Left lobe of liver (tissue), 2 donors: ENCODE data around the gene GOLGA8Q. TPM values are rescaled to one million over a fixed set of nuclear protein-coding genes. Genes with fewer than 3 reads are reported as not detected.
"Not testable (repeated sequence)": the region's sequence is repeated elsewhere in the genome, so short reads cannot be mapped to it uniquely, and the experiment has no call there.

Source experiments
- ATAC-seq: fragments of 200-7000 bp; cut with Tn5 transposase; one replicate; pipeline ENCODE4 v1.9.1; 2020; ENCODE audit warnings: mild to moderate bottlenecking, moderate library complexity
- DNase-seq: peaks from one replicate; pipeline ENCODE4 v3.0.0-alpha.2; 2020; ENCODE audit warnings: low spot score
- total RNA-seq: library from RNA; stranded (reverse); gene quantifications from one replicate; pipeline ENCODE4 v1.2.1, GENCODE V29; 2021
- donor health status: DM: no; HTN: no; CAD: no; lungs with moderate emphysema.
- donor health status: DM: no; HTN: yes; CAD: no.

Gene GOLGA8Q
- total RNA-seq = 0.53 TPM

DNA sequence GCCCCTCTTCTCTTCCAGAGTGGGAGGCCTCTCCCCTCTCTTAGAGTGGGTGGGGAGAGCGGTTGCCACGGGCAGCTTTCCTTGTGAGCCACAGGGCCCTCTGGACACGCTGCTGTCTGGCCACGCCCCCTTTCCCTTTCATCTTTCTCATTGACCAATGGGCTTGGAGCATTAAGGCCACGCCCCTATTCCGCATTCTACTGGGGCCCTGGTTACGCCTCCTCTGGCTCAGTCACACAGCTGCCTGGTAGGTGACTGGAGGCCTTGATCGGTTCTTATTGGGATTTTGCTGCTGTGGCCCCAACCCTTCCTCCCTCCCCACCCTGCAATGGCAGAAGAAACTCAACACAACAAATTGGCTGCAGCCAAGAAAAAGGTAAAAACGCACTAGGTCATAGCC, at the start of gene GOLGA8Q:
GOLGA8Q (plus strand) TSS at position 301 of the 400 bp plus-strand sequence; CDS start at position 329, 28 bp downstream.
- ATAC-seq, DNase-seq: not testable (repeated sequence)

- ATAC-seq = peak; percentile 53
- DNase-seq = not testable (repeated sequence)
Observed at GRCh38 chr15:30502904-30503781, 48.7 kb upstream of the GOLGA8Q start.

GRCh38 chr15:30504162-30504843, 47.5 kb upstream of the GOLGA8Q start:
- not testable (repeated sequence) for DNase-seq
- ATAC-seq = peak; percentile 62

- ATAC-seq = not testable (repeated sequence)
Observed at GRCh38 chr15:30514545-30514944, 37.3 kb upstream of the GOLGA8Q start.

GRCh38 chr15:30523453-30524243, 28.2 kb upstream of the GOLGA8Q start:
- not testable (repeated sequence) for DNase-seq, ATAC-seq

More at GRCh38 chr15:30514545-30514944, 37.3 kb upstream of the GOLGA8Q start:
- DNase-seq = not testable (repeated sequence)

- DNase-seq, ATAC-seq: not testable (repeated sequence)
Observed at GRCh38 chr15:30525912-30526311, 25.9 kb upstream of the GOLGA8Q start.

GRCh38 chr15:30529049-30529448, 22.8 kb upstream of the GOLGA8Q start:
- ATAC-seq, DNase-seq: not testable (repeated sequence)

- peak; percentile 72 for ATAC-seq
- DNase-seq = not testable (repeated sequence)
Observed at GRCh38 chr15:30566949-30567348, 15.1 kb downstream of the GOLGA8Q start.

GRCh38 chr15:30573012-30573491, 21.2 kb downstream of the GOLGA8Q start:
- DNase-seq = not testable (repeated sequence)
- peak; percentile 79 for ATAC-seq

GRCh38 chr15:30579394-30579970, 27.6 kb downstream of the GOLGA8Q start:
- ATAC-seq, DNase-seq: not testable (repeated sequence)

DNA sequence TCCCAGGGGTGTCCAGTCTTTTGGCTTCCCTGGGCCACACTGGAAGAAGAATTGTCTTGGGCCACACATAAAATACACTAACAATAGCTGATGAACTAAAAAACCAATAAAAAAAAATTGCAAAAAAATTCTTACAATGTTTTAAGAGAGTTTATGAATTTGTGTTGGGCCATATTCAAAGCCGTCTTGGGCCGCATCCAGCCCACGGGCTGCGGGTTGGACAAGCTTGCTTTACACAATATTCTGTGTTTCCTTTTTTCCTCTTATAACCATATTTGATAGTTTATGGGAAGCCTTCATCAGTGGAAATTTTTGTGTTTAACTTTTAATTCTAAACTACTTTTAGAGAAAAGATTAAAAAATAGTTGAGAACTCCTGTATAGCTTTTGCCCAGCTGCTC, 28.9 kb downstream of the GOLGA8Q start:
- DNase-seq, ATAC-seq: not testable (repeated sequence)

DNA sequence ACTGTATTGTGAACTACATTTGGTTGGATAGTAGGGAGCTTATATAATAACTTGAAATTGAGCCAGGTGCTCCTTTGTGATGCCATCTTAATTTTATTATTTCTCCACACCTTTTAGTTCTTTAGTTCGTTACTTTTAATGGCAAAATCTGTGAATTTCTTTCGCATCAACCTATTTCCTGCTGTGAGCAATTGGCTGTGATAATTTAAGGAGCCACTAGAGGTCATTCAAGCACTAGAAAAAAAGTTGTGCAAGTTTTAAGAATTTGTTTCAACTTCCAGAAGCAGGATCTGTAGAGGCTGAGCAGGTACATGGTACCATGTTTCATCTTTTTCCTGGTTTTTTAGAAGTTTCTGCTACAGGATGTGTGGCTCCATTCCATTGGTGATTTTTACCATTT, 47.1 kb downstream of the GOLGA8Q start:
- DNase-seq, ATAC-seq: not testable (repeated sequence)

DNA sequence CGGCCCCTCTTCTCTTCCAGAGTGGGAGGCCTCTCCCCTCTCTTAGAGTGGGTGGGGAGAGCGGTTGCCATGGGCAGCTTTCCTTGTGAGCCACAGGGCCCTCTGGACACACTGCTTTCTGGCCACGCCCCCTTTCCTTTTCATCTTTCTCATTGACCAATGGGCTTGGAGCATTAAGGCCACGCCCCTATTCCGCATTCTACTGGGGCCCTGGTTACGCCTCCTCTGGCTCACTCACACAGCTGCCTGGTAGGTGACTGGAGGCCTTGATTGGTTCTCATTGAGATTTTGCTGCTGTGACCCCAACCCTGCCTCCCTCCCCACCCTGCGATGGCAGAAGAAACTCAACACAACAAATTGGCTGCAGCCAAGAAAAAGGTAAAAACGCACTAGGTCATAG, 51.9 kb downstream of the GOLGA8Q start, which contains the start of gene GOLGA8H:
GOLGA8H (plus strand) TSS at position 233 of the 400 bp plus-strand sequence; CDS start at position 331, 98 bp downstream.
- not testable (repeated sequence) for DNase-seq, ATAC-seq

Other genes starting within 250 kb of the GOLGA8Q start
- 0.38 TPM for gene CHRFAM7A, start 158.5 kb upstream of the GOLGA8Q start, total RNA-seq
- gene GOLGA8R, start 137.8 kb upstream of the GOLGA8Q start, total RNA-seq = 3.9 TPM
- 0.15 TPM for gene GOLGA8H, start 52.0 kb downstream of the GOLGA8Q start, total RNA-seq